HUES48 (cell line): ENCODE data around the gene PDE5A.
A peak's percentile ranks its signal among the peaks of the same experiment; 100 is the strongest.

ENCODE experiments used
- H3K27ac ChIP-seq: one replicate; pipeline ENCODE4 v1.7.0; 2013; ENCODE audit warnings: low read depth, low read length, inconsistent platforms
- H3K27me3 ChIP-seq: 2 replicates; pipeline ENCODE4 v1.6.1; 2013; ENCODE audit warnings: mild to moderate bottlenecking, low read length; ENCODE audit not compliant: control insufficient read depth, insufficient read depth
- H3K36me3 ChIP-seq: 2 replicates; pipeline ENCODE4 v1.6.1; 2013; ENCODE audit warnings: low read length; ENCODE audit not compliant: control insufficient read depth, insufficient read depth
- H3K4me1 ChIP-seq: 2 replicates; pipeline ENCODE4 v1.6.1; 2013; ENCODE audit warnings: mild to moderate bottlenecking, low read length; ENCODE audit not compliant: control insufficient read depth, insufficient read depth
- H3K4me3 ChIP-seq: 2 replicates; pipeline ENCODE4 v1.5.1; 2013; ENCODE audit warnings: mild to moderate bottlenecking, low read depth, low read length
- H3K9ac ChIP-seq: 2 replicates; pipeline ENCODE4 v1.6.1; 2013; ENCODE audit warnings: mild to moderate bottlenecking, low read depth, low read length, moderate library complexity
- H3K9me3 ChIP-seq: 2 replicates; pipeline ENCODE4 v1.6.1; 2013; ENCODE audit warnings: low read length; ENCODE audit not compliant: control insufficient read depth, insufficient read depth

Gene PDE5A

DNA sequence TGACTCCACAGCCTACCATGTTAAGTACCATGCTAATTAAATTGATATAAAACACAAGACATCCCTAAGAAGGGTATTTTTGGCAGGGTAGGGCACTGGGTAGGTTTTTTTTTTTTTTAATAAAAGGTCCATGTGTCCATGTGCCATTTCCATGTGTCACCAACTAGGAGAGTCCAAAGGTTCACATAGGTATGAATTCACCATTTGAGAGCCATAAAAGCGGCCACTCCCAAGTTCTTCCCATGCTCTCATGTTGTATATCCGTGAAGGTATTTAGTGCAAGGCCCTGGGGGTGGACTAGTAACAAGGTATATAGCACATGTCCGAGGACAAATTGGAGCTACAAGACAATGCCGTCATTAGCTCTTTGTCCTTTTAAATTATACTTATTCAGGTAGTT lies 107.3 kb downstream of the PDE5A start:
- H3K27ac ChIP-seq, result no peak overlapping the region
- H3K9me3 ChIP-seq, result no peaks in the 10 kb centered on the region
- no peak overlapping the region for H3K9ac ChIP-seq
- H3K27me3 ChIP-seq, result no peaks in the 10 kb centered on the region
- peaks cover 44% of the 10 kb centered on the region for H3K36me3 ChIP-seq
- H3K4me3 ChIP-seq, result no peak overlapping the region
- peaks cover 12% of the 10 kb centered on the region for H3K4me1 ChIP-seq

GRCh38 chr4:119518915-119519410 lies 109.6 kb downstream of the PDE5A start:
- no peaks in the 10 kb centered on the region for H3K27me3 ChIP-seq
- H3K36me3 ChIP-seq, result peaks cover 52% of the 10 kb centered on the region
- H3K9me3 ChIP-seq, result no peaks in the 10 kb centered on the region
- H3K4me1 ChIP-seq, result peaks cover 12% of the 10 kb centered on the region
- no peak overlapping the region for H3K9ac ChIP-seq
- peak overlapping the region; percentile 79 for H3K27ac ChIP-seq
- H3K4me3 ChIP-seq, result no peak overlapping the region

- Histone ChIP-seq H3K4me3 (no peak overlapping the region), H3K27ac (peak overlapping the region; percentile 79), H3K9ac (no peak overlapping the region), H3K27me3 (no peaks in the 10 kb centered on the region), H3K36me3 (peaks cover 55% of the 10 kb centered on the region), H3K4me1 (peaks cover 12% of the 10 kb centered on the region), H3K9me3 (no peaks in the 10 kb centered on the region)
These were observed 110.2 kb downstream of the PDE5A start for GRCh38 chr4:119518230-119518892.

DNA sequence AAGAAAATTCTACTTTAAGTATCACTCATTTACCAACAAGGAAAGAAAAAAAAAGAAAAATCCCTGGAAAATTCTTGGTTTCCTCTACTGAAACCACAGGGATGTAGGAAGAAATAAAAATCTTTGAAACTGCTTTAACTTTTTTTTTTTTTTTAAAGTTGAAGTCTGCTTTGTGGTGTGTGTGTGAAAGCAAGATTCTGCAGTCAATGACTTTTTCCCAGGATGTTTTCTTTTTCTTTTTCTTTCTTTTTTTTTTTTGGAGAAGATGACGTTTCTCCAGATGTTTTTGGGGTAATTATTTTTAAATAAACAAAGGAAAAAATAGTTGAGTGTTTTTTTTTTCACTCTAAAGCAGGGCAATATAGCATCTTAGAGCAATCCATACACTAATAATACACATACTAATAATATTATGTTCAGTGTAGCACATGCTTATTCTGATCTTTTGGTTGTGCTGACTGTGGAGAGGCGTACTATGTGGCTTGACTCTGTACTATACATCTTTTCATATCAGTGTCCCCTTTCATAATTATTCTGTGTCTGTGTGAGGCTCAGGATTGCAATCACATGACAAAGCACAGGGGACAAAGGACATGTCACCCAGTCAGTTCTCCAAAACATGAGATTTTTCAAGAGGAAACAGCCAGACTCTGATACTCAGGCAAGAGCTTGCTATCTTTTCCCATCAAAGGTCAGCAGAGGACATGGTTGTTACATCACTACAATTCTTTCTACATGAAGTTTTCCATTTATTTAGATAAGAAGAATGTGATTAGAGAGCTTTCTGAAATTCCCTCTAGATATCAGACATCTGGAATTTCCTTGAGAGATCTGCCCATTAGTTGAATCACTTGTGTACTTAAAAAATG lies 111.0 kb downstream of the PDE5A start:
- Histone ChIP-seq H3K36me3 (peaks cover 63% of the 10 kb centered on the region), H3K9ac (no peak overlapping the region), H3K27me3 (no peaks in the 10 kb centered on the region), H3K9me3 (no peaks in the 10 kb centered on the region), H3K4me1 (peaks cover 12% of the 10 kb centered on the region), H3K4me3 (no peak overlapping the region), H3K27ac (peak overlapping the region; percentile 79)

DNA sequence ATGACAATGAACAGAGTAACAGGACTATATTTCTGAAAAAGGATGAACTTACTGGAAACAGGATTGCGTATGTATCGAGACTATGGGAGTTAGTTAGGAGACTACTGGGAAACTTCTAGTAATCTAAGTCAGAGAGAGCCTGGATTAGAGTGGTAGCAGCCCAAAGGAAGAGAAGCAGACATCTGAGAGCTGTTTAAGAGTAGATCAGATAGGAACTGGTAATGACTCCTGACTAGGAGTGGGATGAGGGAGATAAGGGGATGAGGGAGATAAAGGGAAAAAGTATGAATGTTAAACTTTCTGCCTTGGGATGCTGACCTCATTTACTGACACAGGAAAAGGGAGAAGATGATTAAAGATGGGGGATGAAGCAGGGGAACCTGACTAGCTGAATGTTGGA lies 116.2 kb downstream of the PDE5A start:
- H3K9ac ChIP-seq, result no peak overlapping the region
- H3K27me3 ChIP-seq, result no peaks in the 10 kb centered on the region
- peaks cover 86% of the 10 kb centered on the region for H3K36me3 ChIP-seq
- no peaks in the 10 kb centered on the region for H3K9me3 ChIP-seq
- no peak overlapping the region for H3K27ac ChIP-seq
- no peaks in the 10 kb centered on the region for H3K4me1 ChIP-seq
- H3K4me3 ChIP-seq, result no peak overlapping the region

DNA sequence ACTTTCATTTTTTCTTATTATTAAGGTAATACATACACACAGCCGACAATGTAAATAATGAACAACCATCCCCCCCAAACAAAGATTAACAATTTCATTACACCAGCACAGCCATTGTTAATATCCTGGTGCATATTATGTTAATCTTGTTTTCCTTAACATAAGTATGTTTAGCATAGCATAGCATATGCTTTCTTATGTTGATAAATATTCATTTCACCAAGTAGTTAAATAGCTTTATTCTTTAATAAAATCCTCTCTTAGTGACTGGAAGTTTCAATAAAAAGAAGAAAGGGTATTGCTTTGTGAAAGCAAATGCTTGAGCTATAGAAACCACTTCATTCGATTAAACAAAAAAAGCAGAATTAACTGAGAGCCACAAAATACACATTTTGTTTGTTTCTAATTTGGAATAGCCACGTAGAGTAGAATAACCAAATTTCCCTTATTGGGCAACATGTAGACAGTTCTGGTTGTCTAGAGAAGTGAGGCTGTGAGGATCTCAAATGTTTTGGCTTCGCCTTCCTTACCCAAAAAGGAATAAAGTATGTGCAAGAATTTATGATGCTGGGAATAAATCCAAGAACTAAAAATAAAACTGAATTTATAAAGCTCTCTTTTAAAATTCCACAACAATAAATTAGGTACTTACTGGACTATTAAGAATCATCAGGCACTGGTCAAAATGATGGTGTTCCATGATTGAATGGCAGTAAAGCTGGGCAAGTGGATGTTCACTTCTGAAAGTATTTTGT lies 118.0 kb downstream of the PDE5A start:
- no peaks in the 10 kb centered on the region for H3K4me1 ChIP-seq
- H3K4me3 ChIP-seq, result no peak overlapping the region
- H3K27me3 ChIP-seq, result no peaks in the 10 kb centered on the region
- H3K27ac ChIP-seq, result no peak overlapping the region
- H3K9me3 ChIP-seq, result no peaks in the 10 kb centered on the region
- H3K36me3 ChIP-seq, result peaks cover 89% of the 10 kb centered on the region
- H3K9ac ChIP-seq, result no peak overlapping the region

DNA sequence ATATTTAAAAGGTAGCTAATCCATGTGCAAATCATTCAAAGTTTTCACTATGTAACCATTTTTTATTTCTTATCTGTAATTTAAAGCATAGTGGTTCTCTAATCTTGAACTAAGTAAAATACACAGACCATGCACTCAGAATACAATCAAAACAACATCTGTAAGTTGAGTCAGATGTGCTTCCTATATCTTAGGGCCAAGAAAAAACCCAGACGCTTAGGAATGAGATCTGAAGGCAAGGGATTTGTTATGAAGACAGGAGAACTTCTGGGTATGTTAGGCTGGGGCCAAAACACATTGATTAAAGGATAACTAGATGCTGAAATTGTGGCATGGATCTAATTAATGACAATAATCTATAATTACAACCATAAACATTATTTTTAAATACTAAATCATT lies 120.3 kb downstream of the PDE5A start:
- Histone ChIP-seq H3K4me3 (no peak overlapping the region), H3K4me1 (no peaks in the 10 kb centered on the region), H3K9ac (no peak overlapping the region), H3K27ac (no peak overlapping the region), H3K27me3 (no peaks in the 10 kb centered on the region), H3K9me3 (no peaks in the 10 kb centered on the region), H3K36me3 (peaks cover 91% of the 10 kb centered on the region)

- no peaks in the 10 kb centered on the region for H3K9me3 ChIP-seq
- no peak overlapping the region for H3K27ac ChIP-seq
- H3K9ac ChIP-seq, result no peak overlapping the region
- H3K27me3 ChIP-seq, result no peaks in the 10 kb centered on the region
- peaks cover 92% of the 10 kb centered on the region for H3K36me3 ChIP-seq
- no peak overlapping the region for H3K4me3 ChIP-seq
- H3K4me1 ChIP-seq, result no peaks in the 10 kb centered on the region
These were observed 121.8 kb downstream of the PDE5A start for GRCh38 chr4:119506806-119507205.

- Histone ChIP-seq H3K4me3 (no peak overlapping the region), H3K4me1 (no peaks in the 10 kb centered on the region), H3K9me3 (no peaks in the 10 kb centered on the region), H3K27ac (no peak overlapping the region), H3K9ac (no peak overlapping the region), H3K36me3 (peaks cover 93% of the 10 kb centered on the region), H3K27me3 (no peaks in the 10 kb centered on the region)
These were observed 124.0 kb downstream of the PDE5A start for GRCh38 chr4:119504616-119505015.

- H3K36me3 ChIP-seq, result peaks cover 97% of the 10 kb centered on the region
- no peak overlapping the region for H3K9ac ChIP-seq
- no peaks in the 10 kb centered on the region for H3K9me3 ChIP-seq
- no peaks in the 10 kb centered on the region for H3K4me1 ChIP-seq
- no peaks in the 10 kb centered on the region for H3K27me3 ChIP-seq
- H3K4me3 ChIP-seq, result no peak overlapping the region
- peak overlapping the region; percentile 15 for H3K27ac ChIP-seq
These were observed 126.9 kb downstream of the PDE5A start for GRCh38 chr4:119501740-119502139.
